ENCODE measurements around the gene POLR3B.
"Not testable (repeated sequence)": the region's sequence is repeated elsewhere in the genome, so short reads cannot be mapped to it uniquely, and the experiment has no call there.

Gene POLR3B

GRCh38 chr12:106342397-106343213, 14.9 kb upstream of the POLR3B start:
- peak; percentile 90 for DNase-seq (ENCODE audit: low read depth)

GRCh38 chr12:106343214-106343528, 14.4 kb upstream of the POLR3B start:
- no peak for DNase-seq (ENCODE audit: low read depth)

GRCh38 chr12:106344131-106344530, 13.4 kb upstream of the POLR3B start:
- no peak for DNase-seq (ENCODE audit: low read depth)

GRCh38 chr12:106345746-106346145, 11.8 kb upstream of the POLR3B start:
- DNase-seq (ENCODE audit: low read depth): peak; percentile 73

- no peak for DNase-seq (ENCODE audit: low read depth)
Measured at GRCh38 chr12:106348411-106348810, 9.1 kb upstream of the POLR3B start.

GRCh38 chr12:106353175-106353574, 4.4 kb upstream of the POLR3B start:
- DNase-seq (ENCODE audit: low read depth): no peak

GRCh38 chr12:106358396-106359241, 1.1 kb downstream of the POLR3B start:
- peak; percentile 70 for DNase-seq (ENCODE audit: low read depth)

GRCh38 chr12:106359646-106360399, 2.3 kb downstream of the POLR3B start:
- DNase-seq (ENCODE audit: low read depth): no peak

GRCh38 chr12:106360400-106360994, 2.9 kb downstream of the POLR3B start:
- no peak for DNase-seq (ENCODE audit: low read depth)

GRCh38 chr12:106362971-106363370, 5.4 kb downstream of the POLR3B start:
- no peak for DNase-seq (ENCODE audit: low read depth)

- DNase-seq (ENCODE audit: low read depth): no peak
Measured at GRCh38 chr12:106364261-106364660, 6.7 kb downstream of the POLR3B start.

- DNase-seq (ENCODE audit: low read depth): peak; percentile 79
Measured at GRCh38 chr12:106369624-106370346, 12.2 kb downstream of the POLR3B start.

GRCh38 chr12:106378788-106379187, 21.2 kb downstream of the POLR3B start:
- DNase-seq (ENCODE audit: low read depth): no peak

GRCh38 chr12:106380954-106381353, 23.4 kb downstream of the POLR3B start:
- no peak for DNase-seq (ENCODE audit: low read depth)

GRCh38 chr12:106381866-106382265, 24.3 kb downstream of the POLR3B start:
- not testable (repeated sequence) for DNase-seq (ENCODE audit: low read depth)

- peak; percentile 14 for DNase-seq (ENCODE audit: low read depth)
Measured at GRCh38 chr12:106386813-106387535, 29.4 kb downstream of the POLR3B start.

GRCh38 chr12:106387848-106388377, 30.4 kb downstream of the POLR3B start:
- DNase-seq (ENCODE audit: low read depth): no peak

- peak; percentile 54 for DNase-seq (ENCODE audit: low read depth)
Measured at GRCh38 chr12:106389151-106389550, 31.6 kb downstream of the POLR3B start.

GRCh38 chr12:106392759-106393158, 35.2 kb downstream of the POLR3B start:
- DNase-seq (ENCODE audit: low read depth): no peak

- DNase-seq (ENCODE audit: low read depth): no peak
Measured at GRCh38 chr12:106409878-106410277, 52.3 kb downstream of the POLR3B start.

Data from fibroblast of gingiva (primary cell).